ENCODE measurements around the gene KCNIP1.

DNA sequence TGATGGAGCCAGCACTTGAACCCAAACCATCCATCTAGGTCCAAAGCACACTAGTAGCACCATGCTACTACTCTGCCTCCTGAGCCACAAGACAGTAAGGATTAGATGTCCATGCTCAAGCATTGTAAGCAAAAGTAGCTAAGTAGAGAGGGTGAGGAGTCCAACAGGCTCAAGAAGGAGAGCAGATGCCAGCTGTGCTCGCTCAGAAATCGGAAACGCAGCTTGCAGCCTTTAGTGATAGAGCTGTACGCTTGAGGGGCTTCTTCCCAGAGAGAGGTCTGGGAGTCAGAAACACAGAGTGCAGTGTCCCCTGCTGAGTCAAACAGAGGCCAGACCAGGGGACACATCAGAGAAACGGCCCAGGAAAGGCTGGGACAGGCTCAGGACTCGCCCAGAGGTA, 247.0 kb downstream of the KCNIP1 start:
- TF ChIP-seq POLR2A (IDR thresholded peaks at IDR 0.05) = no peak
- TF ChIP-seq, protein P1, sequence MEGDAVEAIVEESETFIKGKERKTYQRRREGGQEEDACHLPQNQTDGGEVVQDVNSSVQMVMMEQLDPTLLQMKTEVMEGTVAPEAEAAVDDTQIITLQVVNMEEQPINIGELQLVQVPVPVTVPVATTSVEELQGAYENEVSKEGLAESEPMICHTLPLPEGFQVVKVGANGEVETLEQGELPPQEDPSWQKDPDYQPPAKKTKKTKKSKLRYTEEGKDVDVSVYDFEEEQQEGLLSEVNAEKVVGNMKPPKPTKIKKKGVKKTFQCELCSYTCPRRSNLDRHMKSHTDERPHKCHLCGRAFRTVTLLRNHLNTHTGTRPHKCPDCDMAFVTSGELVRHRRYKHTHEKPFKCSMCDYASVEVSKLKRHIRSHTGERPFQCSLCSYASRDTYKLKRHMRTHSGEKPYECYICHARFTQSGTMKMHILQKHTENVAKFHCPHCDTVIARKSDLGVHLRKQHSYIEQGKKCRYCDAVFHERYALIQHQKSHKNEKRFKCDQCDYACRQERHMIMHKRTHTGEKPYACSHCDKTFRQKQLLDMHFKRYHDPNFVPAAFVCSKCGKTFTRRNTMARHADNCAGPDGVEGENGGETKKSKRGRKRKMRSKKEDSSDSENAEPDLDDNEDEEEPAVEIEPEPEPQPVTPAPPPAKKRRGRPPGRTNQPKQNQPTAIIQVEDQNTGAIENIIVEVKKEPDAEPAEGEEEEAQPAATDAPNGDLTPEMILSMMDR (IDR thresholded peaks at IDR 0.05) = no peak
- no peak for TF ChIP-seq POLR2AphosphoS5 (IDR thresholded peaks at IDR 0.05)

Measured in gastroesophageal sphincter (tissue), 3 donors.